NOMO-1 treated with DMSO at 0.1 percent for 48 hours (cell line): Measurements from ENCODE around the gene PFKL.
A peak's percentile ranks its signal among the peaks of the same experiment; 100 is the strongest.
"Not testable (repeated sequence)": the region's sequence is repeated elsewhere in the genome, so short reads cannot be mapped to it uniquely, and the experiment has no call there.

Experiments
- DNase-seq: peaks from one replicate; lab custom pipeline; 2025; ENCODE audit not compliant: unreplicated experiment; lab: John Stamatoyannopoulos, UW

PFKL gene

GRCh38 chr21:44337941-44338895, 38.4 kb downstream of the PFKL start:
- DNase-seq: peak; percentile 18

GRCh38 chr21:44338971-44339910, 39.4 kb downstream of the PFKL start, which contains the start of gene CFAP410:
CFAP410 (minus strand) TSS chr21:44339390; CDS start chr21:44339194, 196 bp downstream.
- DNase-seq: peak; percentile 92

GRCh38 chr21:44341726-44342458, 42.0 kb downstream of the PFKL start:
- DNase-seq: not testable (repeated sequence)

DNA sequence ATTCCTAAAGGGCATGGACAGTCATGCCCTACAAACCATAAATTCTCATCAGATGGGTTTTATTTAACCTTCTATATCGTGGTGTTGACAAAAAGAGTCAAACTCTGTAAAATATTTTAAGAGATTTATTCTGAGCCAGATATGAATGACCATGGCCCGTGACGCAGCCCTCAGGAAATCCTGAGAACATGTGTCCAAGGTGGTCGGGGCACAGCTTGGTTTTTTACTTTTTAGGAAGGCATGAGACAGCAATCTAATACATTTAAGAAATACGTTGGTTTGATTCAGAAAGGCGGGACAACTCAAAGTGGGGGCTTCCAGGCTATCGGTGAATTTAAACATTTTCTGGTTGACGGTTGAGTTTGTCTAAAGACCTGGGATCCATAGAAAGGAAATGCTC, 43.1 kb downstream of the PFKL start:
- DNase-seq: not testable (repeated sequence)

DNA sequence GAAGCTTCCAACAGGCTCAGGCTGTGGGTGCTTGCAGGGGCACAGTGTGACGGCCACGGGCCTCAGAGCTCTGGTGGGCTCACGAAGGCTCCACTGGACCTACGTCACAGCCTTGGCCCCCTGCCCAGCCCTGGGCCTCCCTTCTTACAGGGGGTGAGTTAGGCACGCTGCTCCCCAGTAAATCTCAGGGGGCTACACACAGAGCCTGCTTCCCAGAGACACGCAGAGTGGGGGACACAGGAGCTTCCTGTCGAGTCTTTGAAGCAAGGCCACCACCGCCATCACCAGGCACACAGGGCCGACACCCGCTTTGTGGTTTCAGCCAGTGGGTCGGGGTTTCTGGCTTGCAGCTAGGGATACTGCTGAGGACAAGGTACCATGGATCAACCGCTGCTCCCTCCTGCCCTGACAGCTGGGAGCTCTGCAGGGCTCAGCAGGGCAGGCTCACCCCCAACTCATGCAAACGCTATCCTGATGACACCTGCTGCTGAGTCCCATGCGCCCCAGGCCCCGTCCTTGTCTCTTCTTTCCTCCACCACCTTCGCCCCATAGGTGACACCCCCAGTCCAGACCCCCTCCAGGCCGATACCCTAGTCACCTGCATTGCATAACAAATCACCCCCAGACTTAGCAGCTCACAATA, 44.8 kb downstream of the PFKL start:
- no peak for DNase-seq

DNA sequence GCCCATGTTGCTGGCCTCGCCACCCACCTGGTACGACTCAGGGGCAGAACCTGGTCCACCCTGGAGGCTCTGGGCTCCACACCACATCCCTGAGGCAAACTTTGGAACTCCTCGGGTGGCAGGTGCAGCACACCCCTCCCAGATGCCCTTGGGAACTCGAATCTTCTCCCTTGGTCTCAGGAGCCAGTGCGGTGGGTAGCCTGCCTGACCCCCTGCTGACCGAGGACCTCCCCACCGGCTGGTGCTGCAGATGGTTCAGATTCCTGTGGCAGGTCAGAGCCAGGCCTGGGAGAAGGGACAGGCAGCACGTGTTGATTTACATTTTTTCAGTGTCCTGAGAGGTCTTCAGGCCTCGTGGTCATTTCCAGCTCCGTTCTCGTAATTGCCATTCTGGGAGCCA, 45.6 kb downstream of the PFKL start:
- DNase-seq: no peak

DNA sequence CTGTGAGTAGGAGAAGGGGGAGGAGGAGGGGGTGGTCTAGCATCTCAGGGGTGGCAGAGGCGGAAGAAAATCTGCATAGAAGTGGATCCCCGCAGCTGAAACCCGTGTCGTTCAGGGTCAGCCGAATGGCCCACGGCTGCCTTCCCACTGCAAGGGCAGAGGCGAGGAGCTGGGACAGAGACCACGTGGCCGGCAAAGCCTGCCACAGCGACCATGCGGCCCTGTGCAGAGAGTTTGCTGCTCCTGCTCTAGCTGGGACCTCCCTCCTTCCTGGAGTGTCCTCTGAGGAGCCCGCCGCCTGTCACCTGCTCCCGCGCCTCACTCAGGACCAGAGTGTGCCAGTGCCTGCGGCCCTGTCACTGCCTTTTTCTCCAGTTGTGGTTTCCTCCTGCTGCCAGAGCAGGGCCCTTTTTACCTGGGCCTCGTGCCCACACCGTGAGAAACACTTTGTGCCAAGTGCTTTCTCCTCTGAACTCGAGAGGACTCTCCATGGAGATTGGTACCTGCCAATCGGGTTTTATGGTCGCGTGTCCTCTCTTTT, 48.1 kb downstream of the PFKL start:
- DNase-seq: no peak

- DNase-seq: no peak
Observed at GRCh38 chr21:44348861-44349260, 49.0 kb downstream of the PFKL start.

DNA sequence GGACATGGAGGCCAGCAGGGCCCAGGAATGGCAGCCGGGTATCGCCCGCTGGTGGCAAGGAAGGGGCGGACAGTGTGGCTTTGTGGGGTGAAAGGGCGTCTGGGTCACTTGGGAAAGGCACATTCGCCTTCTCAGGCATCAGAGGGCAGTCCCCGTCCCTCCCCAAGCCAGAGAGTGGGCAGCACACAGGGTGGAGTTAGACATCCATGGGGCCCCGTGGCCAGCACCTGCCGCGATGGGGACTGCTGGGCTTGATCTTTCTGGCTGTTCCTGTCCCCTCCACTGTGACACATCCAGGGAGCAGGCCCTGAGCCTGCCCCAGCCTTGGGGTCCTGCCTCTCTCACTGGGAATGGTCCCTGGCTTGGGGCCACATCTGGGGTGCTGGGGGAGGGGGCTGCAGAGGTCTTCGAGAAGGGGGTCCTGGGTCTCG, 49.6 kb downstream of the PFKL start:
- no peak for DNase-seq

DNA sequence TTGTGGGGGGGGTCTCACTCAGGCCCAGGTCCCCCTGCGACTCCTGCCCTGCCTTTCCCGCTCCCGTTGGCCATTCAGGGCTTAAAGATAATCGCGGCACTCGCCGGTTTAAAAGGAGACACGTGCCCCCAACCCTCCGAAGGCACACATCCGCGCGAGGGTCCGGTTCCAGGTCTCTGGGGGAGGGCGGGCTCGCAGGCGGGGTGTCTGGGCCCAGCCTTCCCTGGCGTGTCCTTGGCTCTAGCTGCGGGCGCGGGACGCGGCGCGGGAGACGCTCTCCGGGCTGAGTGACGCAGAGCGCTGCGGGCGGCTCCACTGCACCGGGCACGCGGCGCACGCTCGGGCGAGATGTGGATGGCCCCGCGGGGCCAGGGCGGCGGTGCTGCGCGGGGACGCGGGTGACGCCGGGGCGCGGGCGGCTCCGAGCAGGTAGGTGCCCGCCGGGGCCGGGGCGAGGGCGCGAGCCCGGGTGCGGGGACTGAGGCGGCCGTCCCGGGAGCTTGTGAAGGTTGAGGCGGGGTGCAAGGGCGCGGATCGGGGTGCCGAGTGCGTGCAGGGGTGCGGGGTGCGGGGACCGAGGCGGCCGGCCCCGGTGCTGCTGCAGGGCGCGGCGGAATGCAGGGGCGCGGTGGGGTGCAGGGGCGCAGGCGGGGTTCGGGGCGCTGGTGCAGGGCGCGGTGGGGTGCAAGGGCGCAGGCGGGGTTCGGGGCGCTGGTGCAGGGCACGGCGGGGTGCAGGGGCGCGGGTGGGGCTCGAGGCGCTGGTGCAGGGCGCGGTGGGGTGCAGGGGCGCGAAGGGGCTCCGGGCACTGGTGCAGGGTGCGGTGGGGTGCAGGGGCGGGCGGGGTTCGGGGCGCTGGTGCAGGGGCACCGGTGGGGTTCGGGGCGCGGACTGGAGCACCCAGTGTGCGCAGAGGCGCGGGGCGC, 50.3 kb downstream of the PFKL start:
- DNase-seq: no peak

GRCh38 chr21:44350773-44351481, 51.1 kb downstream of the PFKL start:
- DNase-seq: no peak

- DNase-seq: no peak
Observed at GRCh38 chr21:44351535-44352252, 51.8 kb downstream of the PFKL start.

DNA sequence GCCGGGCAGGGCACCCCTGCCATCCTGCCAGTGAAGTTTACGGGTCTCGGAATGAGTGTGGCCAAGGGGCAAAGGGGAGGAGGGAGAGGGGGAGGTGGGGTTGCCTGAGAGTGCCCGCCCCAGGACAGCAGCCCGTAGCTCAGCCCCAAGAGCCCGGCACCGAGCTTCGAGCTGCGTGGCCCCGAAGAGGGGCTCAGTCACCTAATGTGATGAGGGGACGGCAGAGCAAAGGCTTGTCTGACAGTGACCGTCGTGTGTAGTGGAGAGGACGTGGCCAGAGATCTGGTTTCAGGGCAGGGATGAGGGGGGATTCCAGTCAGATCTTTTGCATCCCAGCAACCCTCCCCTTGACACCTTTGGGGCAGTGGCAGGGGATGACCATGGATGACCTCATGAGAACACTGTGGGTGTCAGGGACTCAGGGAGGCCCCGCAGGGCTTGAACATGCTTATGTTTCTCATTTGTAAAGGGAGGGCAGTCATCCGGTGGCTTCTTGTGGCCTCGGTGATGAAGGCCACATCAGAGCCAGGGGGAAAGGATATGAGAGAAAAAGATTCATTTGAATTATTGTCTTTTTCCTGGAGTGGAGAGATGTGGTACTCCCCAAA, 52.5 kb downstream of the PFKL start:
- no peak for DNase-seq

DNA sequence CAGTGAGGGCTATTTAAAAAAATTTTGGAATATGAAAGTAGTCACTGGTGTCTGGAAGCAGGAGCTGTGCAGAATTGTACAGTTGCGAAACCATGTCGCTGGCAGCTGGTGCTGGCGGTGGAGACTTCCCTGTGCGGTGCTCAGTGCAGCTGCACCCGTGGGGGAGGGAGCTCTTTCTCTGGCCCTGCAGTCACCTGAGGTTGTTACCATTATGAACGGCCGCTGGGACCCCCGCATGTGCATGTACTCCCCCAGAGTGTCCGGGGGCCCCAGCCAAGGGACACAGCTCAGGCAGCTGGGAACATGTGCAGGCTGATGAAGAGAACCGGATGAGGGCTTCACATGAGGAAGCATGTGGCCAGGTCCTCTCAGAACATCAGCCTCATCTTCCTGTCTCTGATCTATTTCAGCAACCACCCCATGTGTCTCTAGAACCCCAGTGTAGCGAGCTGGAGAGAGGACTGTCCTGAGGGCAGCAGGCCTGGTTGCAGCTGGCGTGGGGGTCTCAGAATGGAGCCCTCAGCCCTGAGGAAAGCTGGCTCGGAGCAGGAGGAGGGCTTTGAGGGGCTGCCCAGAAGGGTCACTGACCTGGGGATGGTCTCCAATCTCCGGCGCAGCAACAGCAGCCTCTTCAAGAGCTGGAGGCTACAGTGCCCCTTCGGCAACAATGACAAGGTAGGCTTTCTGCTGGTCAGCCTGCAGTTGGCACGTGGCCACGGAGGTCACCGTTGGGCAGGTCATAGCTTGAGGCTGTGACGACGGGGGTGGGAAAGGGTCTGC, 53.5 kb downstream of the PFKL start, which contains the start of gene TRPM2:
Gene TRPM2 (plus strand): TSS at position 431 of the 780 bp plus-strand sequence. CDS start 80 bp downstream, at position 511.
- DNase-seq: peak; percentile 91

DNA sequence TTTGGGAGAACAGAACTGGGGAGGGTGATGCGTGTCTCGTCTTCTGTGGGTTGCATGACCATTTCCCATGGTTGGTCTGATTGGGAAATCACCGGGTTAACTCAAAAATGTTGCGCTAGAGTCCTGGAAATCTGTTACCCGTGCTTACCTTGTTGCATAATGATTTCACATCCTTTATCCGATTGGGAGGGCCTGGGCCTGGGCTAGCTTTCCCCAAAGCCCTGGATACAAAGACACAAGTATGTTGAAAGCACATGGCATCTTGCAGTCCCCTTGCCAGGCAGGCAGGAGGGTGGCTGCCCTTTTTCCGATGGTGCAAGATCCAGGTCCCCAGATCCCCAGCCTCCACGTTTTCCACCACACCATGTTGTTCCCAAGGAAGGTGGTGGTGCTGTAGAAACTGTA, 54.1 kb downstream of the PFKL start:
- peak; percentile 93 for DNase-seq
